HCT116 (cell line): Measurements from ENCODE around the gene IL21R. TPM values are rescaled to one million over a fixed set of nuclear protein-coding genes. Genes with fewer than 3 reads are reported as not detected.

ENCODE experiments used
- ATAC-seq: fragments of 200-7000 bp; cut with Tn5 transposase; 2 replicates; pipeline ENCODE4 v1.9.1; 2020; ENCODE audit warnings: mild to moderate bottlenecking, moderate library complexity
- BruUV-seq: library from RNA; stranded (reverse); fragments of 400-500 nt; replicated peaks from 2 replicates; lab custom pipeline; 2021; lab: Mats Ljungman, UMichigan
- CTCF ChIA-PET: fragments of 300-600 bp; sonication (Branson Sonifier 250); formaldehyde crosslinking; loops from one replicate; lab custom pipeline; 2021; ENCODE audit warnings: antibody characterized with exemption; lab: Charles Lee
- POLR2A ChIA-PET: fragments of 300-600, 350-600 bp; sonication (Branson Sonifier 250); formaldehyde crosslinking; loops from one replicate; lab custom pipeline; 2021; ENCODE audit warnings: antibody characterized with exemption; lab: Charles Lee
- RAD21 ChIA-PET, 2 experiments: fragments of 300-600 bp; sonication (Branson Sonifier 250); formaldehyde crosslinking; loops; one replicate each; lab custom pipeline; 2023; ENCODE audit warnings: low total read pairs in 2 of 2; ENCODE audit not compliant: uncharacterized antibody in 2 of 2, unreplicated experiment in 2 of 2, low non-redundant PET in 1 of 2; lab: Charles Lee
- DNase-seq: peaks from one replicate; pipeline ENCODE4 v3.0.0-alpha.2; 2010; ENCODE audit warnings: low read depth, low spot score
- H2AFZ ChIP-seq: fragments of 200-600 bp; shearing (Covaris generic), sonication (generic); 2 replicates; pipeline ENCODE4 v1.6.1; 2017; ENCODE audit warnings: low read depth, mixed run types, mixed read lengths, antibody characterized with exemption, low read length; ENCODE audit not compliant: poor library complexity, severe bottlenecking
- H3K27ac ChIP-seq: 2 replicates; pipeline ENCODE4 v1.5.1; 2012; ENCODE audit warnings: low read depth, low read length
- H3K27me3 ChIP-seq: fragments of 200-600 bp; sonication (generic); 2 replicates; pipeline ENCODE4 v1.6.1; 2016; ENCODE audit warnings: mixed run types, low read length, mixed read lengths; ENCODE audit not compliant: insufficient read depth
- H3K36me3 ChIP-seq, 2 experiments: fragments of 200-500 bp in 1 of 2; fragments of 200-600 bp in 1 of 2; sonication (Bioruptor generic) in 1 of 2; sonication (generic) in 1 of 2; 2 replicates each; pipeline versions ENCODE4 v1.5.1 to v1.6.1; 2014 to 2016; ENCODE audit warnings: low read length in 2 of 2, inconsistent platforms in 1 of 2, mixed read lengths in 1 of 2, mixed run types in 1 of 2; ENCODE audit not compliant: insufficient read depth in 2 of 2, control insufficient read depth in 1 of 2
- H3K4me1 ChIP-seq, 2 experiments: fragments of 200-600 bp in 1 of 2; sonication (generic) in 1 of 2; 2 replicates each; pipeline versions ENCODE4 v1.5.1 to v1.6.1; 2012 to 2017; ENCODE audit warnings: low read length in 2 of 2, inconsistent platforms in 1 of 2, mild to moderate bottlenecking in 1 of 2, mixed read lengths in 1 of 2, mixed run types in 1 of 2, moderate library complexity in 1 of 2; ENCODE audit not compliant: insufficient read depth in 2 of 2, control insufficient read depth in 1 of 2
- H3K4me2 ChIP-seq: fragments of 200-600 bp; sonication (generic); 2 replicates; pipeline ENCODE4 v1.6.1; 2017; ENCODE audit warnings: mixed run types, low read length, mixed read lengths
- H3K4me3 ChIP-seq, 2 experiments: fragments of 200-600 bp in 1 of 2; sonication (generic) in 1 of 2; replicated peaks in 1 of 2; 2 replicates each; pipeline ENCODE4 v1.5.1; 2011 to 2016; ENCODE audit warnings: low read length in 2 of 2, control low read depth in 1 of 2, low read depth in 1 of 2, mild to moderate bottlenecking in 1 of 2, mixed read lengths in 1 of 2, mixed run types in 1 of 2
- H3K79me2 ChIP-seq: fragments of 200-600 bp; sonication (generic); 2 replicates; pipeline ENCODE4 v1.6.1; 2017; ENCODE audit warnings: mild to moderate bottlenecking, mixed run types, low read length, moderate library complexity, mixed read lengths; ENCODE audit not compliant: insufficient read depth
- H3K9ac ChIP-seq: fragments of 200-600 bp; sonication (generic); 2 replicates; pipeline ENCODE4 v1.6.1; 2016; ENCODE audit warnings: low read length, mixed read lengths
- H3K9me2 ChIP-seq: fragments of 200-600 bp; sonication (generic), shearing (Covaris generic); 2 replicates; pipeline ENCODE4 v1.6.1; 2017; ENCODE audit warnings: mixed run types, mild to moderate bottlenecking, moderate library complexity; ENCODE audit not compliant: insufficient read depth
- H3K9me3 ChIP-seq, 2 experiments: fragments of 200-500 bp in 1 of 2; fragments of 200-600 bp in 1 of 2; sonication (Bioruptor generic) in 1 of 2; sonication (generic) in 1 of 2; 2 replicates each; pipeline ENCODE4 v1.6.1; 2014 to 2017; ENCODE audit warnings: low read length in 2 of 2, mixed read lengths in 2 of 2, inconsistent platforms in 1 of 2, low read depth in 1 of 2, mild to moderate bottlenecking in 1 of 2, mixed run types in 1 of 2, moderate library complexity in 1 of 2; ENCODE audit not compliant: control insufficient read depth in 1 of 2, insufficient read depth in 1 of 2
- H4K20me1 ChIP-seq: fragments of 200-600 bp; sonication (generic), shearing (Covaris generic); 2 replicates; pipeline ENCODE4 v1.6.1; 2017; ENCODE audit warnings: mixed run types, mild to moderate bottlenecking, moderate library complexity; ENCODE audit not compliant: insufficient read depth
- CTCF ChIP-seq, 3 experiments: fragments of 200-600 bp in 1 of 3; sonication (generic) in 1 of 3; IDR thresholded peaks in 2 of 3; conservative IDR thresholded peaks in 1 of 3; 2 replicates each; pipeline ENCODE4 v1.5.1; 2012 to 2017; ENCODE audit warnings: low read depth in 2 of 3, low read length in 2 of 3, antibody characterized with exemption in 1 of 3, borderline replicate concordance in 1 of 3, control low read depth in 1 of 3, mild to moderate bottlenecking in 1 of 3, mixed read lengths in 1 of 3, mixed run types in 1 of 3, moderate library complexity in 1 of 3; ENCODE audit not compliant: insufficient read depth in 1 of 3
- EGR1 ChIP-seq: IDR thresholded peaks from 2 replicates; pipeline ENCODE4 v1.6.1; 2012; ENCODE audit warnings: low read depth
- ELF1 ChIP-seq: IDR thresholded peaks from 2 replicates; pipeline ENCODE4 v1.6.1; 2012; ENCODE audit warnings: low read depth, borderline replicate concordance
- EZH2 ChIP-seq: fragments of 200-600 bp; sonication (generic); IDR thresholded peaks from 2 replicates; pipeline ENCODE4 v1.6.1; 2017; ENCODE audit warnings: antibody characterized with exemption, mixed run types
- JUND ChIP-seq: IDR thresholded peaks from 2 replicates; pipeline ENCODE4 v1.6.1; 2012
- RAD21 ChIP-seq: IDR thresholded peaks from 2 replicates; pipeline ENCODE4 v1.6.1; 2012; ENCODE audit warnings: low read depth, mild to moderate bottlenecking
- SRF ChIP-seq: IDR thresholded peaks from 2 replicates; pipeline ENCODE4 v1.6.1; 2012; ENCODE audit warnings: low read depth
- TCF7L2 ChIP-seq: IDR thresholded peaks from 2 replicates; pipeline ENCODE4 v1.7.0; 2011; ENCODE audit warnings: borderline replicate concordance, inconsistent platforms; ENCODE audit not compliant: insufficient read depth, insufficient read length; ENCODE audit errors: extremely low read depth
- YY1 ChIP-seq: IDR thresholded peaks from 2 replicates; pipeline ENCODE4 v1.6.1; 2011; ENCODE audit warnings: low read length, low read depth, moderate library complexity, mild to moderate bottlenecking; ENCODE audit not compliant: insufficient replicate concordance; ENCODE audit errors: extremely low read depth
- ZNF274 ChIP-seq: fragments of 200-500 bp; sonication (Bioruptor generic); IDR thresholded peaks from 2 replicates; pipeline ENCODE4 v1.6.1; 2014; ENCODE audit warnings: mild to moderate bottlenecking, low read depth, low read length, inconsistent platforms
- intact Hi-C: fragments of 100-400 bp; cut with micrococcal nuclease; formaldehyde crosslinking; loops from 2 replicates; pipeline ENCODE4 v1.10.0; 2022
- total RNA-seq: library from RNA; stranded (reverse); gene quantifications from one replicate; pipeline ENCODE4 v1.2.1, GENCODE V29; 2021; ENCODE audit not compliant: unreplicated experiment

The IL21R gene
- total RNA-seq, 1 experiment from 2014 or later, result 1.2 TPM

GRCh38 chr16:27460663-27461482 is 58.9 kb downstream of the IL21R start:
- Histone ChIP-seq H3K27me3 (no peaks in the 10 kb centered on the region), H4K20me1 (no peaks in the 10 kb centered on the region), H3K27ac (no peak overlapping the region), H3K4me2 (no peak overlapping the region), H3K9me2 (no peaks in the 10 kb centered on the region), H3K9ac (no peak overlapping the region), H3K4me3 (no peak overlapping the region), H3K4me1 (no peaks in the 10 kb centered on the region), H2AFZ (no peak overlapping the region), H3K79me2 (no peaks in the 10 kb centered on the region), H3K36me3 (peaks cover 1 to 5% of the 10 kb centered on the region in 2 experiments; a peak in 2 of 4 replicates), H3K9me3 (no peaks in the 10 kb centered on the region)
- no TSS peak for BruUV-seq
- no peak for DNase-seq
- ChIA-PET POLR2A (no interaction called here), CTCF (no interaction called here), RAD21 (no interaction called here)
- no peak for ATAC-seq
- no peak for TF ChIP-seq TCF7L2
- no peak for TF ChIP-seq EZH2
- TF ChIP-seq CTCF (IDR thresholded peaks at IDR 0.05 in 2 of 3, conservative IDR thresholded peaks at IDR 0.05 in 1 of 3; ENCODE audit: borderline replicate concordance in 1 of 3, insufficient read depth in 1 of 3, low read depth in 2 of 3, low read length in 2 of 3), result no peak
- TF ChIP-seq JUND, result no peak
- TF ChIP-seq SRF, result no peak
- TF ChIP-seq EGR1, result no peak
- no peak for TF ChIP-seq ELF1
- TF ChIP-seq YY1, result no peak
- no peak for TF ChIP-seq ZNF274
- no peak for TF ChIP-seq RAD21
- intact Hi-C loops, result no loop called here
